GM10248 (cell line): ENCODE results near the gene HOXB5.

Experiments
- CTCF ChIA-PET: fragments of 300-600 bp; sonication (Branson Sonifier 250); formaldehyde crosslinking; extraction: SDS; loops from one replicate; lab custom pipeline; 2021; ENCODE audit warnings: antibody characterized with exemption; lab: Yijun Ruan, JAX
- POLR2A ChIA-PET: fragments of 350-650 bp; sonication (Branson Sonifier 250); formaldehyde crosslinking; extraction: SDS; loops from one replicate; lab custom pipeline; 2020; ENCODE audit warnings: antibody characterized with exemption; lab: Yijun Ruan, JAX
- DNase-seq: peaks from one replicate; pipeline ENCODE4 v3.0.0; 2012; ENCODE audit errors: extremely low spot score
- TF ChIP-seq, protein P1 (sequence below): IDR thresholded peaks from 2 replicates; pipeline ENCODE4 v1.5.1; 2012; ENCODE audit warnings: mild to moderate bottlenecking, low read depth; ENCODE audit errors: extremely low read depth, missing control alignments, control extremely low read depth

The HOXB5 gene

GRCh38 chr17:48552466-48553189 is 41.0 kb downstream of the HOXB5 start:
- ChIA-PET POLR2A (interaction anchor here (0.5 kb wide), 1 partner anchor 226 kb away, joined by 6 read pairs; no protein-coding TSS in a partner anchor), CTCF (interaction anchor here (1.2 kb wide), 1 partner anchor 9 kb away, joined by 3 read pairs; no protein-coding TSS in a partner anchor)
- TF ChIP-seq, protein P1, sequence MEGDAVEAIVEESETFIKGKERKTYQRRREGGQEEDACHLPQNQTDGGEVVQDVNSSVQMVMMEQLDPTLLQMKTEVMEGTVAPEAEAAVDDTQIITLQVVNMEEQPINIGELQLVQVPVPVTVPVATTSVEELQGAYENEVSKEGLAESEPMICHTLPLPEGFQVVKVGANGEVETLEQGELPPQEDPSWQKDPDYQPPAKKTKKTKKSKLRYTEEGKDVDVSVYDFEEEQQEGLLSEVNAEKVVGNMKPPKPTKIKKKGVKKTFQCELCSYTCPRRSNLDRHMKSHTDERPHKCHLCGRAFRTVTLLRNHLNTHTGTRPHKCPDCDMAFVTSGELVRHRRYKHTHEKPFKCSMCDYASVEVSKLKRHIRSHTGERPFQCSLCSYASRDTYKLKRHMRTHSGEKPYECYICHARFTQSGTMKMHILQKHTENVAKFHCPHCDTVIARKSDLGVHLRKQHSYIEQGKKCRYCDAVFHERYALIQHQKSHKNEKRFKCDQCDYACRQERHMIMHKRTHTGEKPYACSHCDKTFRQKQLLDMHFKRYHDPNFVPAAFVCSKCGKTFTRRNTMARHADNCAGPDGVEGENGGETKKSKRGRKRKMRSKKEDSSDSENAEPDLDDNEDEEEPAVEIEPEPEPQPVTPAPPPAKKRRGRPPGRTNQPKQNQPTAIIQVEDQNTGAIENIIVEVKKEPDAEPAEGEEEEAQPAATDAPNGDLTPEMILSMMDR: no peak
- DNase-seq: no peak

- TF ChIP-seq, protein P1: no peak
- ChIA-PET POLR2A (interaction anchor here (0.5 kb wide), 1 partner anchor 225 kb away, joined by 6 read pairs; no protein-coding TSS in a partner anchor), CTCF (interaction anchor here (1.2 kb wide), 1 partner anchor 9 kb away, joined by 3 read pairs; no protein-coding TSS in a partner anchor)
- DNase-seq: no peak
These were observed 41.7 kb downstream of the HOXB5 start for GRCh38 chr17:48551596-48552465.

DNA sequence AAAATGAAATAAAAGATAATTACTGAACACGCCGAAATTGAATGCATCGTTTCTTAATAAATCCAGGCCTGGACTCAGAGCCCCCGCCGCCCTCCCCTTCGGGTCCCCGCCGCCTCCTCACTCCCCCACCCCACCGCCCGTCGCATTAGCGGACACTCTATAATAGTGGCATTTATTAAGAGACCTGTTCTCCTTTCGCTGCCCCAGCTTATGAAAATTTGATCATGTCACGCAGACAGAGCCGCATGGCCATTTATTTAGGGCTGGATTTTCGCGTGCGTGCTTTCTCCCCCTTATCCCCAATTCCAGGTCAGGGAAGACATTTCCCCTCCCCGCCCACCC is 42.4 kb downstream of the HOXB5 start:
- ChIA-PET CTCF (no interaction called here), POLR2A (no interaction called here)
- TF ChIP-seq, protein P1: no peak
- DNase-seq: no peak

DNA sequence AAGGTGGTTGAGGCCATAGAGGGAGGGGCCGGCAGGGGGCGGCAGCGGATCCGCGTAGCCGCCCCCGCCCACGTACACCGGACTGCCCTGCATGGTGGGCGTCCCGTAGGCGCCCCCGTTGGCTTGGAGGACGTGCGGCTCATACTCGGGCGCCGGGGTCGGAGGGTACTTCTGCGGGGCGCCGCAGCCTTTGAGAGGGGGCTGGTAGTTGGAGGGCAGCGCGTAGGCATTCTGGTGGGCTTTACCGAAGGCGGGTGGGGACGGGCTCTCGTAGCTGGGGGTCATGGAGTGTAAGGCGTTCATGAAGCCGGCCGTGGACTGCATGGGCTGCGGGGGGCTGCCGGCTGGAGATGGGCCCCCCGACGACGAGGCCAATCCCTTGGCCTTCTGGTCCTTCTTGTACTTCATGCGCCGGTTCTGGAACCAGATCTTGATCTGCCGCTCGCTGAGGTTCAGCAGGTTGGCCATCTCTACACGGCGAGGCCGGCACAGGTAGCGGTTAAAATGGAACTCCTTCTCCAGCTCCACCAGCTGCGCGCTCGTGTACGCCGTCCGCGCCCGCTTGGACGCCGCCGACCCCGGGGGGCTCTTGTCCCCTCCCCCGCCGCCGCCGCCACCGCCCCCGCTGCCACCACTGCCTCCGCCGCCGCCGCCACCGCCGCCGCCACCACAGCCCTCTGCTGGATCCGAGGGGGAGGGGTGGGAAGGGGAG is 42.9 kb downstream of the HOXB5 start:
- CTCF ChIA-PET: no interaction called here
- DNase-seq: no peak
- TF ChIP-seq, protein P1: no peak
- POLR2A ChIA-PET: no interaction called here

GRCh38 chr17:48549914-48550501 is 43.6 kb downstream of the HOXB5 start:
- TF ChIP-seq, protein P1: no peak
- DNase-seq: no peak
- CTCF ChIA-PET: no interaction called here
- POLR2A ChIA-PET: no interaction called here

GRCh38 chr17:48549281-48549630 is 44.3 kb downstream of the HOXB5 start:
- CTCF ChIA-PET: interaction anchor here (1.1 kb wide), 1 partner anchor 9 kb away, joined by 5 read pairs; no protein-coding TSS in a partner anchor
- POLR2A ChIA-PET: no interaction called here
- DNase-seq: no peak
- TF ChIP-seq, protein P1: no peak
